ENCODE measurements around the gene CDC37.

DNA sequence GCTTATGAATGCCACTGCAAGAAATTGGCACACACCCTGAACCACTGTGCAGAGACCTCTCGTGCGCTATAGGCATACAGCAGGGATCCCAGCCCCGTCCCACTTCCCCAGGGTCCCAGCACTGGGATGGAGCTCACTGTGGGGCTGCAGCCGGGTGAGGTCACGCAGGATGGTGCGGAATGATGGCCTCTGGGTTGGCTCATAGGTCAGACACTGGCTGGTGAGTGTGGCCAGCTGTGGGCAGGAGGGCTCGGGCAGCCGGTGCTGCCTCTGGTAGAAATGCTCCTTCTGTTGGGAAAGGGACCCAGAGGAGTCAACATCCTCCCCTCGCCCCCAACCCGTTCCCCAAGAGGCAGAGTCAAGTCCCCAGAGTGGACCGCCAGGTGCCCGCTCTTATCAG is 46.9 kb downstream of the CDC37 start:
- TF ChIP-seq, protein P1, sequence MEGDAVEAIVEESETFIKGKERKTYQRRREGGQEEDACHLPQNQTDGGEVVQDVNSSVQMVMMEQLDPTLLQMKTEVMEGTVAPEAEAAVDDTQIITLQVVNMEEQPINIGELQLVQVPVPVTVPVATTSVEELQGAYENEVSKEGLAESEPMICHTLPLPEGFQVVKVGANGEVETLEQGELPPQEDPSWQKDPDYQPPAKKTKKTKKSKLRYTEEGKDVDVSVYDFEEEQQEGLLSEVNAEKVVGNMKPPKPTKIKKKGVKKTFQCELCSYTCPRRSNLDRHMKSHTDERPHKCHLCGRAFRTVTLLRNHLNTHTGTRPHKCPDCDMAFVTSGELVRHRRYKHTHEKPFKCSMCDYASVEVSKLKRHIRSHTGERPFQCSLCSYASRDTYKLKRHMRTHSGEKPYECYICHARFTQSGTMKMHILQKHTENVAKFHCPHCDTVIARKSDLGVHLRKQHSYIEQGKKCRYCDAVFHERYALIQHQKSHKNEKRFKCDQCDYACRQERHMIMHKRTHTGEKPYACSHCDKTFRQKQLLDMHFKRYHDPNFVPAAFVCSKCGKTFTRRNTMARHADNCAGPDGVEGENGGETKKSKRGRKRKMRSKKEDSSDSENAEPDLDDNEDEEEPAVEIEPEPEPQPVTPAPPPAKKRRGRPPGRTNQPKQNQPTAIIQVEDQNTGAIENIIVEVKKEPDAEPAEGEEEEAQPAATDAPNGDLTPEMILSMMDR (IDR thresholded peaks at IDR 0.05): no peak
- TF ChIP-seq POLR2A (IDR thresholded peaks at IDR 0.05): no peak
- TF ChIP-seq POLR2AphosphoS5 (IDR thresholded peaks at IDR 0.05; ENCODE audit: insufficient read depth in 1 of 2, low read depth in 1 of 2): no peak
